Prostate gland (tissue), 2 donors: ENCODE data around the gene RIPOR1.

Experiments
- CTCF ChIP-seq, 4 experiments: fragments of 200-600 bp in 2 of 4; fragments of 450-650 bp in 2 of 4; sonication (generic) in 2 of 4; IDR thresholded peaks; 1 replicate in 3 of 4; 2 replicates in 1 of 4; pipeline ENCODE4 v1.5.1; 2016 to 2019; ENCODE audit warnings: antibody characterized with exemption in 4 of 4, mild to moderate bottlenecking in 2 of 4, moderate library complexity in 2 of 4
- POLR2A ChIP-seq: fragments of 450-650 bp; IDR thresholded peaks from one replicate; pipeline ENCODE4 v1.6.1; 2016; ENCODE audit warnings: antibody characterized with exemption, mild to moderate bottlenecking
- POLR2AphosphoS5 ChIP-seq: sonication (generic); formaldehyde crosslinking; IDR thresholded peaks from one replicate; pipeline ENCODE4 v1.6.1; 2017; ENCODE audit warnings: antibody characterized with exemption

GRCh38 chr16:67504031-67505021, 24.3 kb upstream of the RIPOR1 start:
- TF ChIP-seq POLR2AphosphoS5: no peak
- no peak for TF ChIP-seq CTCF (IDR thresholded peaks at IDR 0.05)
- TF ChIP-seq POLR2A: no peak
